GM12878 (cell line): ENCODE measurements around the gene PLXNA2. TPM values are rescaled to one million over a fixed set of nuclear protein-coding genes. Genes with fewer than 3 reads are reported as not detected.

Source experiments
- ATAC-seq: fragments of 200-7000 bp; cut with Tn5 transposase; 3 replicates; pipeline ENCODE4 v1.9.1; 2020; ENCODE audit warnings: mild to moderate bottlenecking, moderate library complexity
- BruUV-seq: library from RNA; stranded (reverse); fragments of 400-500 nt; replicated peaks from 2 replicates; lab custom pipeline; 2021; lab: Mats Ljungman, UMichigan
- CTCF ChIA-PET: fragments of 300-600 bp; sonication (Branson Sonifier 250); formaldehyde crosslinking; extraction: SDS; loops from one replicate; lab custom pipeline; 2021; ENCODE audit warnings: inconsistent platforms; lab: Yijun Ruan, JAX
- POLR2A ChIA-PET: fragments of 350-600 bp; formaldehyde crosslinking; extraction: SDS; loops from one replicate; lab custom pipeline; 2021; ENCODE audit warnings: inconsistent platforms; lab: Charles Lee
- RAD21 ChIA-PET: fragments of 300-600 bp; sonication (Branson Sonifier 250); formaldehyde crosslinking; loops from one replicate; lab custom pipeline; 2023; ENCODE audit warnings: antibody characterized with exemption; ENCODE audit not compliant: unreplicated experiment; lab: Charles Lee
- SMC1A ChIA-PET: fragments of 300-600 bp; sonication (Branson Sonifier 250); formaldehyde crosslinking; loops from one replicate; lab custom pipeline; 2023; ENCODE audit not compliant: unreplicated experiment, uncharacterized antibody; lab: Charles Lee
- DNase-seq: peaks from one replicate; pipeline ENCODE4 v3.0.0-alpha.2; 2011; ENCODE audit warnings: low read depth, low spot score
- FAIRE-seq: peaks from 3 replicates; lab custom pipeline; 2011; peaks lifted over from hg19 to GRCh38; lab: Jason Lieb, UNC
- H2AFZ ChIP-seq: 2 replicates; pipeline ENCODE4 v1.6.0; 2011; ENCODE audit warnings: low read depth, low read length, control low read depth; ENCODE audit not compliant: control insufficient read depth
- H3K27ac ChIP-seq: 2 replicates; pipeline ENCODE4 v1.5.1; 2011; ENCODE audit warnings: control low read depth; ENCODE audit not compliant: control insufficient read depth, insufficient read depth
- H3K27me3 ChIP-seq, 2 experiments: replicated peaks in 1 of 2; 2 replicates each; pipeline versions ENCODE4 v1.6.0 to v1.6.1; 2011; ENCODE audit warnings: low read length in 1 of 2; ENCODE audit not compliant: control insufficient read depth in 2 of 2, insufficient read depth in 2 of 2
- H3K36me3 ChIP-seq, 2 experiments: 2 replicates each; pipeline ENCODE4 v1.5.1; 2011; ENCODE audit warnings: low read length in 1 of 2; ENCODE audit not compliant: control insufficient read depth in 2 of 2, insufficient read depth in 2 of 2
- H3K4me1 ChIP-seq: 2 replicates; pipeline ENCODE4 v1.6.1; 2011; ENCODE audit warnings: mild to moderate bottlenecking, low read length, moderate library complexity, mixed read lengths; ENCODE audit not compliant: control insufficient read depth, insufficient read depth
- H3K4me2 ChIP-seq: 2 replicates; pipeline ENCODE4 v1.6.0; 2011; ENCODE audit warnings: control low read depth; ENCODE audit not compliant: control insufficient read depth, insufficient read depth
- H3K4me3 ChIP-seq: fragments of 200-600 bp; sonication (generic); 2 replicates; pipeline ENCODE4 v1.5.1; 2016
- H3K79me2 ChIP-seq: 2 replicates; pipeline ENCODE4 v1.6.0; 2011; ENCODE audit warnings: low read length; ENCODE audit not compliant: control insufficient read depth, insufficient read depth
- H3K9ac ChIP-seq: 2 replicates; pipeline ENCODE4 v1.8.0; 2011; ENCODE audit warnings: low read length, control low read depth, mixed read lengths; ENCODE audit not compliant: control insufficient read depth, insufficient read depth
- H3K9me3 ChIP-seq: replicated peaks from 3 replicates; pipeline ENCODE4 v1.5.1; 2011; ENCODE audit warnings: mild to moderate bottlenecking, low read length; ENCODE audit not compliant: control insufficient read depth, insufficient read depth
- H4K20me1 ChIP-seq: 2 replicates; pipeline ENCODE4 v1.6.0; 2011; ENCODE audit not compliant: control insufficient read depth, insufficient read depth
- CHD2 ChIP-seq: IDR thresholded peaks from 2 replicates; pipeline ENCODE4 v1.6.1; 2011; ENCODE audit warnings: low read depth, low read length, improper control_type of control experiment, borderline replicate concordance
- HCFC1 ChIP-seq: fragments of 150-350 bp; IDR thresholded peaks from 2 replicates; pipeline ENCODE4 v1.6.1; 2014; ENCODE audit warnings: low read length
- HDAC2 ChIP-seq: fragments of 200-600 bp; sonication (generic); IDR thresholded peaks from 2 replicates; pipeline ENCODE4 v1.6.1; 2017
- IKZF1 ChIP-seq: fragments of 450-650 bp; conservative IDR thresholded peaks from 2 replicates; pipeline ENCODE4 v1.6.1; 2017; ENCODE audit warnings: antibody characterized with exemption, mild to moderate bottlenecking
- JUNB ChIP-seq: IDR thresholded peaks from 2 replicates; pipeline ENCODE4 v1.6.1; 2016; ENCODE audit warnings: antibody characterized with exemption, mild to moderate bottlenecking
- RELA ChIP-seq: fragments of 450-650 bp; IDR thresholded peaks from 2 replicates; pipeline ENCODE4 v1.8.0; 2014; ENCODE audit warnings: borderline replicate concordance; ENCODE audit not compliant: partially characterized antibody
- SREBF2 ChIP-seq: IDR thresholded peaks from 2 replicates; pipeline ENCODE4 v1.6.1; 2012; ENCODE audit warnings: mild to moderate bottlenecking, low read length
- WGBS: methylation state at CpG from one replicate; pipeline ENCODE4 v1.1.6; 2016; ENCODE audit warnings: low lambda C conversion rate; ENCODE audit not compliant: insufficient replicate concordance, insufficient coverage; ENCODE audit errors: missing lambda C conversion rate; 5-methylcytosine and 5-hydroxymethylcytosine counted together
- in situ Hi-C: fragments of 300-500 bp; cut with MboI; formaldehyde crosslinking; loops from 9 replicates; pipeline ENCODE4 v1.14.3; 2018; ENCODE audit warnings: mixed read lengths
- intact Hi-C: fragments of 100-400 bp; cut with micrococcal nuclease; formaldehyde crosslinking; loops from one replicate; pipeline ENCODE4 v1.14.2; 2022; ENCODE audit not compliant: unreplicated experiment
- polyA plus RNA-seq, 11 experiments: library from polyadenylated mRNA; depleted of rRNA in 4 of 11; unstranded in 6 of 11; stranded (reverse) in 5 of 11; fragments of >200 nt; fragmentation: Nextera tagmentation in 4 of 11; fragmentation: Illumina TruSeq in 1 of 11; extraction: Ambion mirVana in 4 of 11; extraction: Trizol in 1 of 11; gene quantifications; 1 replicate in 1 of 11; 2 replicates in 10 of 11; pipeline versions ENCODE4 v1.2.1 to v1.2.3, GENCODE V29; 2011 to 2016; ENCODE audit warnings: inconsistent platforms in 2 of 11, missing spikeins in 2 of 11, low read depth in 1 of 11
- total RNA-seq, 4 experiments: library from RNA; depleted of rRNA in 3 of 4; stranded (reverse); fragments of >200 nt in 3 of 4; fragmentation: Illumina TruSeq in 1 of 4; extraction: Trizol in 1 of 4; gene quantifications; 2 replicates each; pipeline versions ENCODE4 v1.2.1 to v1.2.3, GENCODE V29; 2013 to 2021
- TF ChIP-seq, protein P1 (sequence below): fragments of 450-650 bp; IDR thresholded peaks from 2 replicates; pipeline ENCODE4 v1.6.1; 2017; ENCODE audit warnings: borderline replicate concordance
- TF ChIP-seq, protein P2 (sequence below): fragments of 450-650 bp; IDR thresholded peaks from 2 replicates; pipeline ENCODE4 v1.6.1; 2016; ENCODE audit warnings: mild to moderate bottlenecking
- TF ChIP-seq, protein P3 (sequence below): fragments of 450-650 bp; IDR thresholded peaks from 2 replicates; pipeline ENCODE4 v1.6.1; 2017; ENCODE audit warnings: mild to moderate bottlenecking, moderate library complexity

Gene PLXNA2
- total and polyA plus RNA-seq, 10 of the 15 experiments (the other 5 are each of a cell fraction or from before 2014, with no cell fraction given): under 0.01 to 0.08 (median 0.07) TPM; not detected in 4

DNA sequence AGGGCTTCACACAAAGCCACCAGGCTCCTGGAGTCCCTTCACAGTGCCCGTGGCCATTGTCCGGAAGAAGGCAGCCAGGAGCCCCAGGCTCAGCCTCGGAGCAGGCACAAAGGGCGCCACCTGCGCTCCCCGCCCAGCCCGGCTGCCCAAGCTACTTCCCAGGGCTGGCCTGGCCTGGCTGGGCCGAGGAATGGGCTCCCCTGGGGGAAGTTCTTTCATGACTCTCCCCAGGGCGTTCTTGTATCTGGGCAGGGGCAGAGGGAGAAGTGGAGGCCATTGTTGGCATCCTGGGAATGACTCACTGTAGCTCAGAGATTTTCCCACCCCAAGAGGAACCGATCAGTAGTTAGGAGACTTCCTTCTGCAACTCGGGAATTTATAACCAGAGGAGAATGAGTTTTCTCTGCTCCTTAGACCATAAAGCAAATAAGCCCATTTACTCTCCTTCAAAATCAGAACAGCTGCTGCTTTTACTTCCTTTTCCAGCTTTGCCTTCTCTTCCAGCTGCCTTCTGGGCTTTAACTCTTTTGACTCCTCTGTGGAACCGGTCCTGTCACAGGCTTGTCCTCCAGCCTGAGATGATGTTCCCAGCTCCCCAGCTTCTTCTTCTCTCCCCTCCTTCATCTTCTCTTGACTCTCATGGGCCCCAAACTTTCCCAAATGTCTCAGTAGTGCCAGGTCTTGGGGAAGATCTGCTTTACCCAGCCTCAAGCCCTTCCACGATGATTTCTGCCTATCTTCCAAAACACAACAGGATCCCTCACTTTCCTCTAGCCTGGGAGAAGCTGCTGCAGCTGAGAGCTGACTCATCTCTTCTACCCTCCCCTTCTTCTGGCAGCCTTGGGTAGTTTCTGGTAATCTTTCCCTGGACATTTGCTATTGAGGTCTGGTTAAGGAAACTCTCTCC, 214.6 kb downstream of the PLXNA2 start:
- Histone ChIP-seq H3K9me3 (no peaks in the 10 kb centered on the region), H4K20me1 (no peaks in the 10 kb centered on the region), H3K27ac (no peak overlapping the region), H3K79me2 (no peaks in the 10 kb centered on the region), H3K27me3 (peaks cover 2 to 3% of the 10 kb centered on the region in 2 experiments; a peak in 3 of 4 replicates), H3K4me1 (no peaks in the 10 kb centered on the region), H3K4me3 (no peak overlapping the region), H3K36me3 (no peaks in the 10 kb centered on the region), H3K9ac (no peak overlapping the region), H2AFZ (no peak overlapping the region), H3K4me2 (no peak overlapping the region)
- FAIRE-seq (no peak), ATAC-seq (no peak), DNase-seq (no peak)
- ChIA-PET RAD21 (no interaction called here), CTCF (interaction anchor here (0.6 to 2.1 kb wide), 3 partner anchors 22 to 960 kb away, joined by 3 to 8 read pairs (median 3); partner anchors contain the start of gene PLXNA2), SMC1A (no interaction called here), POLR2A (no interaction called here)
- intact Hi-C loops (no loop called here), in situ Hi-C loops (no loop called here)
- no TSS peak for BruUV-seq
- no peak for TF ChIP-seq IKZF1
- TF ChIP-seq, protein P1, sequence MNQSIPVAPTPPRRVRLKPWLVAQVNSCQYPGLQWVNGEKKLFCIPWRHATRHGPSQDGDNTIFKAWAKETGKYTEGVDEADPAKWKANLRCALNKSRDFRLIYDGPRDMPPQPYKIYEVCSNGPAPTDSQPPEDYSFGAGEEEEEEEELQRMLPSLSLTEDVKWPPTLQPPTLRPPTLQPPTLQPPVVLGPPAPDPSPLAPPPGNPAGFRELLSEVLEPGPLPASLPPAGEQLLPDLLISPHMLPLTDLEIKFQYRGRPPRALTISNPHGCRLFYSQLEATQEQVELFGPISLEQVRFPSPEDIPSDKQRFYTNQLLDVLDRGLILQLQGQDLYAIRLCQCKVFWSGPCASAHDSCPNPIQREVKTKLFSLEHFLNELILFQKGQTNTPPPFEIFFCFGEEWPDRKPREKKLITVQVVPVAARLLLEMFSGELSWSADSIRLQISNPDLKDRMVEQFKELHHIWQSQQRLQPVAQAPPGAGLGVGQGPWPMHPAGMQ: no peak
- no peak for TF ChIP-seq SREBF2
- no peak for TF ChIP-seq JUNB
- whole genome bisulfite sequencing: 29% methylated on average over 12 of the region's 13 CpGs

DNA sequence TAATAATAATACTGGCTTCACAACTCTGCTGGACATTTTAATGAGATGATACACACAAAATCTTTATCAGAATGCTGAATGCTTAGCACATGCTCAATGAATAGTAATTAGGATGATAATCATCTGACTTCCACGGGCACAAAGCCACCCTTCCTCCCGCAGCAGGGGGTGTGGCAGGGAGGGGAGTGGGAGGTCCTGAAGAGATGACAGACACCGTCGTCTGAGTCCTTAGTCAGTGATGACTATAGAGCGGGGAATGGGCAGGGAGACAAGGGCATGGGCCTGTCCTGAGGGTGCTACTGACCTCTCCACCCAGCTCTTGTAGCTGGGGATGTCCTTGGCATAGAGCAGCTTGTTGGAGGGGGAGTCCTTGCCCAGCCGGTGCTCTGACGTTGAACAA, 215.7 kb downstream of the PLXNA2 start:
- Histone ChIP-seq H3K79me2 (no peaks in the 10 kb centered on the region), H3K27me3 (peaks cover 2 to 4% of the 10 kb centered on the region in 2 experiments; a peak in 3 of 4 replicates), H3K4me2 (no peak overlapping the region), H4K20me1 (no peaks in the 10 kb centered on the region), H3K36me3 (no peaks in the 10 kb centered on the region), H3K4me1 (no peaks in the 10 kb centered on the region), H2AFZ (no peak overlapping the region), H3K4me3 (no peak overlapping the region), H3K27ac (no peak overlapping the region), H3K9ac (no peak overlapping the region), H3K9me3 (no peaks in the 10 kb centered on the region)
- FAIRE-seq (no peak), ATAC-seq (no peak), DNase-seq (no peak)
- ChIA-PET CTCF (interaction anchor here (1.0 kb wide), 1 partner anchor 21 kb away, joined by 3 read pairs; no protein-coding TSS in a partner anchor), SMC1A (no interaction called here), POLR2A (no interaction called here), RAD21 (no interaction called here)
- WGBS: 38% methylated on average over 7 of the region's 7 CpGs
- intact Hi-C loops (no loop called here), in situ Hi-C loops (no loop called here)
- no TSS peak for BruUV-seq
- TF ChIP-seq HDAC2 (no peak), RELA (no peak), HCFC1 (no peak), CHD2 (no peak)
- TF ChIP-seq, protein P2, sequence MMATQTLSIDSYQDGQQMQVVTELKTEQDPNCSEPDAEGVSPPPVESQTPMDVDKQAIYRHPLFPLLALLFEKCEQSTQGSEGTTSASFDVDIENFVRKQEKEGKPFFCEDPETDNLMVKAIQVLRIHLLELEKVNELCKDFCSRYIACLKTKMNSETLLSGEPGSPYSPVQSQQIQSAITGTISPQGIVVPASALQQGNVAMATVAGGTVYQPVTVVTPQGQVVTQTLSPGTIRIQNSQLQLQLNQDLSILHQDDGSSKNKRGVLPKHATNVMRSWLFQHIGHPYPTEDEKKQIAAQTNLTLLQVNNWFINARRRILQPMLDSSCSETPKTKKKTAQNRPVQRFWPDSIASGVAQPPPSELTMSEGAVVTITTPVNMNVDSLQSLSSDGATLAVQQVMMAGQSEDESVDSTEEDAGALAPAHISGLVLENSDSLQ: no peak
- TF ChIP-seq, protein P3, sequence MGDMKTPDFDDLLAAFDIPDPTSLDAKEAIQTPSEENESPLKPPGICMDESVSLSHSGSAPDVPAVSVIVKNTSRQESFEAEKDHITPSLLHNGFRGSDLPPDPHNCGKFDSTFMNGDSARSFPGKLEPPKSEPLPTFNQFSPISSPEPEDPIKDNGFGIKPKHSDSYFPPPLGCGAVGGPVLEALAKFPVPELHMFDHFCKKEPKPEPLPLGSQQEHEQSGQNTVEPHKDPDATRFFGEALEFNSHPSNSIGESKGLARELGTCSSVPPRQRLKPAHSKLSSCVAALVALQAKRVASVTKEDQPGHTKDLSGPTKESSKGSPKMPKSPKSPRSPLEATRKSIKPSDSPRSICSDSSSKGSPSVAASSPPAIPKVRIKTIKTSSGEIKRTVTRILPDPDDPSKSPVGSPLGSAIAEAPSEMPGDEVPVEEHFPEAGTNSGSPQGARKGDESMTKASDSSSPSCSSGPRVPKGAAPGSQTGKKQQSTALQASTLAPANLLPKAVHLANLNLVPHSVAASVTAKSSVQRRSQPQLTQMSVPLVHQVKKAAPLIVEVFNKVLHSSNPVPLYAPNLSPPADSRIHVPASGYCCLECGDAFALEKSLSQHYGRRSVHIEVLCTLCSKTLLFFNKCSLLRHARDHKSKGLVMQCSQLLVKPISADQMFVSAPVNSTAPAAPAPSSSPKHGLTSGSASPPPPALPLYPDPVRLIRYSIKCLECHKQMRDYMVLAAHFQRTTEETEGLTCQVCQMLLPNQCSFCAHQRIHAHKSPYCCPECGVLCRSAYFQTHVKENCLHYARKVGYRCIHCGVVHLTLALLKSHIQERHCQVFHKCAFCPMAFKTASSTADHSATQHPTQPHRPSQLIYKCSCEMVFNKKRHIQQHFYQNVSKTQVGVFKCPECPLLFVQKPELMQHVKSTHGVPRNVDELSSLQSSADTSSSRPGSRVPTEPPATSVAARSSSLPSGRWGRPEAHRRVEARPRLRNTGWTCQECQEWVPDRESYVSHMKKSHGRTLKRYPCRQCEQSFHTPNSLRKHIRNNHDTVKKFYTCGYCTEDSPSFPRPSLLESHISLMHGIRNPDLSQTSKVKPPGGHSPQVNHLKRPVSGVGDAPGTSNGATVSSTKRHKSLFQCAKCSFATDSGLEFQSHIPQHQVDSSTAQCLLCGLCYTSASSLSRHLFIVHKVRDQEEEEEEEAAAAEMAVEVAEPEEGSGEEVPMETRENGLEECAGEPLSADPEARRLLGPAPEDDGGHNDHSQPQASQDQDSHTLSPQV: no peak
